ENCODE results near the gene PCBD2. TPM values are rescaled to one million over a fixed set of nuclear protein-coding genes. Genes with fewer than 3 reads are reported as not detected.

The PCBD2 gene
- total and polyA plus RNA-seq, 2 donors (not counting 1 experiment from before 2014, with no cell fraction given): 6.1 to 15.7 TPM

DNA sequence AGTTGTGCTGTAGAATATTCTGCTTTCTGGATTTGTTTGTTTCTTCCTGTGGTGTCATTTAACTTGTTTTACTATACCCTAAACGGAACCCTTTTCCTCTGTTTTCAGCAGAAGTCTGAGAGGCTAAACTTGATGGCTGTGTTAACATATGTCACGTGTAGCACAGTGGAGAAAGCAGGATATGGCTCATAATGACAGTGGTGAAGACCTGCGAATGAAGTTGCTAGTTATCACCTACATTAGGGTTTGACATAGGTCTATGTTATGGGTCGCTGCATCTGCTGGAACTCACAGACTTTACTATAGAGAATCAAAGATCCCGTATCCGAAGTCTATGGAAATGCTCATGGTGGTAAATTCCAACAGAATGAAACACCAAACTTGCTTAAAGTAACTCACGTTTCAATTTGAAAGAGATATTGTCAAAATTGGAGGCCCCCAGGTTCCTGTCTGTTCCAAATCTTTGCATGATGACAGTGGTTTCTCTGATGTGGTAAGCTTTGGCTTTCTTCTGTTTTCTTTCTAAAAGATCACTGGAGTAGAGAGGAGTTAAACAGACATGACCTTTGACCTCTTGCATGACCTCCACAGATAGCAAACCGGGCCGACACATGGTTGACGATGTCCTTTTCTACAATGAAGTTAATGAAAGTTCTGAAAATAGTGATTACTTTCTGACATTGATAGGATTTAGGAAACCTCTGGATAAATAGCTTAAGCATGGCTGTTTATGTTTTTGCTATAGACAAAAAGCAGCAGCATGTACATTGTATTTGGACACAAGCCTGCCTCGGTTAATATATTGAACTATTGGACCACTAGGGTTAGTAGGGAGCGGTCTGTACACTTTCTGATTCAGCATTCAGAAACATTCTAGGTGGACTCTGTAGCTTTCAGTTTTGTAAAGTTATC is 59.7 kb downstream of the PCBD2 start:
- Histone ChIP-seq H3K36me3 (replicated peaks in 1 of 2; ENCODE audit: control extremely low read depth in 1 of 2, control insufficient read depth in 1 of 2, extremely low read depth in 1 of 2, insufficient read depth in 2 of 2, low read length in 1 of 2) (peaks cover 0 to 14% of the 10 kb centered on the region in 2 experiments), H3K4me1 (ENCODE audit: control insufficient read depth in 2 of 2, insufficient read depth in 2 of 2, low read length in 2 of 2) (no peaks in the 10 kb centered on the region), H3K9me3 (ENCODE audit: control extremely low read depth in 1 of 3, control insufficient read depth in 2 of 3, insufficient read depth in 1 of 3, low read length in 2 of 3) (no peaks in the 10 kb centered on the region), H3K9ac (ENCODE audit: low read length) (no peak overlapping the region), H3K79me2 (ENCODE audit: control insufficient read depth, insufficient read depth, low read length) (no peaks in the 10 kb centered on the region), H3K4me3 (ENCODE audit: control extremely low read depth in 1 of 5, extremely low read depth in 1 of 5, insufficient read depth in 1 of 5, low read depth in 2 of 5, low read length in 4 of 5) (no peak overlapping the region), H3K27ac (ENCODE audit: low read length in 2 of 2) (no peak overlapping the region), H4K20me1 (ENCODE audit: control insufficient read depth, insufficient read depth, low read length, poor library complexity, severe bottlenecking) (no peaks in the 10 kb centered on the region), H3K27me3 (replicated peaks in 1 of 4; ENCODE audit: control extremely low read depth in 1 of 4, control insufficient read depth in 3 of 4, insufficient read depth in 4 of 4, low read length in 3 of 4) (no peaks in the 10 kb centered on the region), H2AFZ (ENCODE audit: insufficient read depth, low read depth, low read length, poor library complexity, severe bottlenecking) (no peak overlapping the region), H3K4me2 (replicated peaks; ENCODE audit: low read depth, low read length, poor library complexity, severe bottlenecking) (no peak overlapping the region)
- intact Hi-C loops (cut with micrococcal nuclease): no loop called here
- H3K4me1 Mint-ChIP-seq: no peaks in the 10 kb centered on the region
- no peak for DNase-seq
- H3K27me3 Mint-ChIP-seq: no peaks in the 10 kb centered on the region
- H3K4me3 Mint-ChIP-seq: no peak overlapping the region
- H3K9me3 Mint-ChIP-seq (ENCODE audit: insufficient read depth): no peaks in the 10 kb centered on the region
- WGBS (ENCODE audit: insufficient coverage): 100% methylated on average over 6 of the region's 12 CpGs
- ATAC-seq (ENCODE audit: low read depth): no peak
- TF ChIP-seq, protein P1, sequence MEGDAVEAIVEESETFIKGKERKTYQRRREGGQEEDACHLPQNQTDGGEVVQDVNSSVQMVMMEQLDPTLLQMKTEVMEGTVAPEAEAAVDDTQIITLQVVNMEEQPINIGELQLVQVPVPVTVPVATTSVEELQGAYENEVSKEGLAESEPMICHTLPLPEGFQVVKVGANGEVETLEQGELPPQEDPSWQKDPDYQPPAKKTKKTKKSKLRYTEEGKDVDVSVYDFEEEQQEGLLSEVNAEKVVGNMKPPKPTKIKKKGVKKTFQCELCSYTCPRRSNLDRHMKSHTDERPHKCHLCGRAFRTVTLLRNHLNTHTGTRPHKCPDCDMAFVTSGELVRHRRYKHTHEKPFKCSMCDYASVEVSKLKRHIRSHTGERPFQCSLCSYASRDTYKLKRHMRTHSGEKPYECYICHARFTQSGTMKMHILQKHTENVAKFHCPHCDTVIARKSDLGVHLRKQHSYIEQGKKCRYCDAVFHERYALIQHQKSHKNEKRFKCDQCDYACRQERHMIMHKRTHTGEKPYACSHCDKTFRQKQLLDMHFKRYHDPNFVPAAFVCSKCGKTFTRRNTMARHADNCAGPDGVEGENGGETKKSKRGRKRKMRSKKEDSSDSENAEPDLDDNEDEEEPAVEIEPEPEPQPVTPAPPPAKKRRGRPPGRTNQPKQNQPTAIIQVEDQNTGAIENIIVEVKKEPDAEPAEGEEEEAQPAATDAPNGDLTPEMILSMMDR (IDR thresholded peaks at IDR 0.05): no peak
- TF ChIP-seq EZH2 (IDR thresholded peaks at IDR 0.05; ENCODE audit: borderline replicate concordance, insufficient read depth, low read depth, low read length, poor library complexity, severe bottlenecking): no peak
- POLR2A ChIA-PET: no interaction called here
- H3K27ac Mint-ChIP-seq: no peak overlapping the region
- CTCF ChIA-PET: no interaction called here

DNA sequence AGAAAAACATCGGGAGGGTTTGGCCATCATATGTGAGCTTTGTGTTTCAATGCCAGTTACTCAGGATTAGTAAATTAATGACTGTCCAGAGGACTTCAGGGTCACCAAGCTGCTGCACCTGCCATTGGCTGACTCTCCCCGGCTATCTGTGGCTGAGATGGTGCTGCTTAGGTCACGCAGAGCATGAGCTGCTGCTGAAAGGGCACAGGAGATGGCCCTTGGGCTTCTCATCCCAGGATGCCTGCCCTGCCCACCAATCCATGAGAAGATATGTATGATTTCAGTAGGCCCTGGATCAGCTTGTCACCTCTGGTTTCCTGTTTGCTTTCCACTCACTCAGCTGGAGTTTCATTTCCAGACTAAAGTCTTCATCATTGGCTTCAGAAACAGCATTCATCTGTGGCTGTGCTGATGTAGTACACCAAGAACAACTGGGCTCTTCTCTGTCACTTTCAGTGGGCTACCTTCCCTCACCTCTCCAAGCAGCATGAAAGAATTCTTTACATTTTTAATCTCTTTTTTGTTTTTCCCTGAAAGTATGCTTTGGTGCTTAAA is 60.4 kb downstream of the PCBD2 start:
- Histone ChIP-seq H3K4me2 (replicated peaks; ENCODE audit: low read depth, low read length, poor library complexity, severe bottlenecking) (no peak overlapping the region), H3K9ac (ENCODE audit: low read length) (no peak overlapping the region), H3K9me3 (ENCODE audit: control extremely low read depth in 1 of 3, control insufficient read depth in 2 of 3, insufficient read depth in 1 of 3, low read length in 2 of 3) (no peaks in the 10 kb centered on the region), H3K4me1 (ENCODE audit: control insufficient read depth in 2 of 2, insufficient read depth in 2 of 2, low read length in 2 of 2) (no peaks in the 10 kb centered on the region), H3K79me2 (ENCODE audit: control insufficient read depth, insufficient read depth, low read length) (no peaks in the 10 kb centered on the region), H3K4me3 (ENCODE audit: control extremely low read depth in 1 of 5, extremely low read depth in 1 of 5, insufficient read depth in 1 of 5, low read depth in 2 of 5, low read length in 4 of 5) (no peak overlapping the region), H4K20me1 (ENCODE audit: control insufficient read depth, insufficient read depth, low read length, poor library complexity, severe bottlenecking) (no peaks in the 10 kb centered on the region), H3K27me3 (replicated peaks in 1 of 4; ENCODE audit: control extremely low read depth in 1 of 4, control insufficient read depth in 3 of 4, insufficient read depth in 4 of 4, low read length in 3 of 4) (no peaks in the 10 kb centered on the region), H3K27ac (ENCODE audit: low read length in 2 of 2) (no peak overlapping the region), H2AFZ (ENCODE audit: insufficient read depth, low read depth, low read length, poor library complexity, severe bottlenecking) (no peak overlapping the region), H3K36me3 (replicated peaks in 1 of 2; ENCODE audit: control extremely low read depth in 1 of 2, control insufficient read depth in 1 of 2, extremely low read depth in 1 of 2, insufficient read depth in 2 of 2, low read length in 1 of 2) (peaks cover 0 to 14% of the 10 kb centered on the region in 2 experiments)
- ATAC-seq (ENCODE audit: low read depth) (no peak), DNase-seq (no peak)
- H3K4me3 Mint-ChIP-seq: no peak overlapping the region
- no peaks in the 10 kb centered on the region for H3K9me3 Mint-ChIP-seq (ENCODE audit: insufficient read depth)
- no peaks in the 10 kb centered on the region for H3K4me1 Mint-ChIP-seq
- intact Hi-C loops (cut with micrococcal nuclease): no loop called here
- POLR2A ChIA-PET: no interaction called here
- 100% methylated on average over 3 of the region's 3 CpGs for WGBS (ENCODE audit: insufficient coverage)
- CTCF ChIA-PET: no interaction called here
- no peak for TF ChIP-seq EZH2 (IDR thresholded peaks at IDR 0.05; ENCODE audit: borderline replicate concordance, insufficient read depth, low read depth, low read length, poor library complexity, severe bottlenecking)
- TF ChIP-seq, protein P1 (IDR thresholded peaks at IDR 0.05): no peak
- no peaks in the 10 kb centered on the region for H3K27me3 Mint-ChIP-seq
- no peak overlapping the region for H3K27ac Mint-ChIP-seq

Data from B cell (primary cell).